ENCODE data around the gene CCDC91. TPM values are rescaled to one million over a fixed set of nuclear protein-coding genes. Genes with fewer than 3 reads are reported as not detected.
A peak's percentile ranks its signal among the peaks of the same experiment; 100 is the strongest.

CCDC91 gene
- total and polyA plus RNA-seq, 2 of the 4 experiments (the other 2 are of a cell fraction), result 8.6 to 14.7 TPM

GRCh38 chr12:28268608-28269229 is 78.5 kb downstream of the CCDC91 start:
- in situ Hi-C loops (cut with MboI; ENCODE audit: low sequenced_read_pairs) (no loop called here), dilution Hi-C loops (cut with HindIII; ENCODE audit: low sequenced_read_pairs, unreplicated experiment) (no loop called here), intact Hi-C loops (cut with micrococcal nuclease) (no loop called here)
- ChIA-PET CTCF (no interaction called here), POLR2A (ENCODE audit: unreplicated experiment) (no interaction called here)
- H3K9me3 ChIP-seq (ENCODE audit: control insufficient read depth, insufficient read depth, low read length), result peaks cover 5% of the 10 kb centered on the region; the same call in 1 of the 2 replicates
- BruUV-seq (replicated peaks), result no TSS peak
- H3K36me3 ChIP-seq (ENCODE audit: control insufficient read depth, insufficient read depth, low read length), result no peaks in the 10 kb centered on the region
- H3K9ac ChIP-seq (ENCODE audit: low read depth, low read length), result no peak overlapping the region
- H3K4me1 ChIP-seq (ENCODE audit: control insufficient read depth, insufficient read depth, low read length), result no peaks in the 10 kb centered on the region
- H2AK9ac ChIP-seq (replicated peaks; ENCODE audit: low read depth, low read length, poor library complexity), result no peak overlapping the region
- no peak overlapping the region for H2AK5ac ChIP-seq (ENCODE audit: low read depth, low read length)
- no peak overlapping the region; the same call in 1 of the 2 replicates for H3K4ac ChIP-seq (ENCODE audit: low read depth, low read length)
- H4K8ac ChIP-seq (ENCODE audit: low read depth in 2 of 2, low read length in 2 of 2), result no peak overlapping the region
- no peak overlapping the region for H3K18ac ChIP-seq (ENCODE audit: low read depth, low read length)
- no peak overlapping the region for H2BK15ac ChIP-seq (ENCODE audit: low read depth, low read length)
- H3K27me3 ChIP-seq (ENCODE audit: control insufficient read depth, insufficient read depth, low read length), result no peaks in the 10 kb centered on the region
- H2AFZ ChIP-seq (replicated peaks; ENCODE audit: low read length, poor library complexity), result no peak overlapping the region
- no peak overlapping the region for H3K56ac ChIP-seq (ENCODE audit: extremely low read depth, insufficient read depth, low read length)
- DNase-seq (no peak), ATAC-seq (ENCODE audit: low read depth) (no peak)
- H4K91ac ChIP-seq (ENCODE audit: insufficient read depth, low read depth, low read length), result no peak overlapping the region
- 0 out of 2 replicates have a peak overlapping the region, but pooled peaks have one; percentile 30 for H3K14ac ChIP-seq (replicated peaks; ENCODE audit: low read depth, low read length)
- H3K27ac ChIP-seq (ENCODE audit: insufficient read depth, low read length), result no peak overlapping the region
- no peak overlapping the region for H3K4me2 ChIP-seq (ENCODE audit: low read depth, low read length)
- H4K20me1 ChIP-seq (ENCODE audit: insufficient read depth, low read length), result no peaks in the 10 kb centered on the region
- H2BK5ac ChIP-seq (ENCODE audit: low read depth, low read length, poor library complexity, severe bottlenecking), result no peak overlapping the region
- H3K79me1 ChIP-seq (ENCODE audit: low read depth in 1 of 2, low read length in 2 of 2), result peaks cover 0 to 8% of the 10 kb centered on the region in 2 experiments; a peak in 2 of 4 replicates
- H3K9me1 ChIP-seq (ENCODE audit: insufficient read depth, low read length), result no peaks in the 10 kb centered on the region
- H3K4me3 ChIP-seq (ENCODE audit: insufficient read depth, low read depth, low read length), result no peak overlapping the region
- H2BK20ac ChIP-seq (ENCODE audit: low read depth, low read length), result no peak overlapping the region
- 100% methylated on average over 1 of the region's 3 CpGs; no CpG with 5 or more reads in 1 of the 2 experiments for WGBS, 2 experiments (ENCODE audit: extremely low coverage in 2 of 2, insufficient read length in 1 of 2)
- TF ChIP-seq MAZ (IDR thresholded peaks at IDR 0.05; ENCODE audit: borderline replicate concordance, low read depth, low read length) (no peak), MXI1 (IDR thresholded peaks at IDR 0.05; ENCODE audit: borderline replicate concordance, low read depth, low read length) (no peak), RFX5 (IDR thresholded peaks at IDR 0.05; ENCODE audit: low read depth, low read length) (no peak), FOS (IDR thresholded peaks at IDR 0.05; ENCODE audit: low read depth, low read length) (no peak), CEBPB (IDR thresholded peaks at IDR 0.05; ENCODE audit: low read depth, low read length) (no peak), CHD1 (IDR thresholded peaks at IDR 0.05; ENCODE audit: low read depth, low read length) (no peak), ELK1 (IDR thresholded peaks at IDR 0.05; ENCODE audit: borderline replicate concordance, low read depth, low read length) (no peak), NFE2L2 (IDR thresholded peaks at IDR 0.05; ENCODE audit: low read depth, low read length) (no peak), BHLHE40 (IDR thresholded peaks at IDR 0.05; ENCODE audit: low read depth, low read length) (no peak), RCOR1 (IDR thresholded peaks at IDR 0.05; ENCODE audit: insufficient replicate concordance, low read length) (no peak), RAD21 (IDR thresholded peaks at IDR 0.05; ENCODE audit: low read length) (no peak), CTCF (conservative IDR thresholded peaks at IDR 0.05; ENCODE audit: low read depth, low read length) (no peak), MAFK (IDR thresholded peaks at IDR 0.05; ENCODE audit: low read depth, low read length) (no peak), USF2 (IDR thresholded peaks at IDR 0.05; ENCODE audit: low read depth, low read length) (no peak)
- no peak overlapping the region for H2BK120ac ChIP-seq (ENCODE audit: low read depth, low read length)
- no peak overlapping the region for H3K23ac ChIP-seq (ENCODE audit: low read depth, low read length)
- no peak overlapping the region for H4K5ac ChIP-seq (ENCODE audit: low read depth, low read length)

Data from IMR-90 (cell line).